HepG2 (cell line): ENCODE results near the gene MCMBP. TPM values are rescaled to one million over a fixed set of nuclear protein-coding genes. Genes with fewer than 3 reads are reported as not detected.

Experiments used
- CEBPZ ChIP-seq: IDR thresholded peaks from 2 replicates; pipeline ENCODE4 v1.6.1; 2012; ENCODE audit warnings: low read length, improper control_type of control experiment
- DNMT1 ChIP-seq: sonication (generic); formaldehyde crosslinking; IDR thresholded peaks from 2 replicates; pipeline ENCODE4 v1.5.1; 2020; ENCODE audit warnings: mild to moderate bottlenecking, missing genetic modification reagents
- MED1 ChIP-seq: sonication (generic); formaldehyde crosslinking; IDR thresholded peaks from 2 replicates; pipeline ENCODE4 v1.4.0; 2020; ENCODE audit warnings: missing genetic modification reagents
- SRSF4 ChIP-seq: fragments of 200-400 bp; formaldehyde crosslinking; IDR thresholded peaks from one replicate; pipeline ENCODE4 v1.6.1; 2018; ENCODE audit warnings: mild to moderate bottlenecking, low read depth, low read length, moderate library complexity; ENCODE audit not compliant: poor library complexity, severe bottlenecking
- ZMYM3 ChIP-seq: sonication (generic); formaldehyde crosslinking; IDR thresholded peaks from 2 replicates; pipeline ENCODE4 v1.5.1; 2020; ENCODE audit warnings: mild to moderate bottlenecking, missing genetic modification reagents
- ZNF20 ChIP-seq: sonication (generic); formaldehyde crosslinking; IDR thresholded peaks from 2 replicates; pipeline ENCODE4 v1.4.0; 2020; ENCODE audit warnings: mild to moderate bottlenecking, moderate library complexity, missing genetic modification reagents
- ZNF343 ChIP-seq: sonication (generic); formaldehyde crosslinking; IDR thresholded peaks from 2 replicates; pipeline ENCODE4 v1.4.0; 2020; ENCODE audit warnings: mild to moderate bottlenecking, missing genetic modification reagents
- ZNF607 ChIP-seq: sonication (generic); formaldehyde crosslinking; IDR thresholded peaks from 2 replicates; pipeline ENCODE4 v1.5.1; 2020; ENCODE audit warnings: missing genetic modification reagents, mild to moderate bottlenecking, borderline replicate concordance
- ZNF646 ChIP-seq: sonication (generic); formaldehyde crosslinking; IDR thresholded peaks from 2 replicates; pipeline ENCODE4 v1.9.0; 2021; ENCODE audit warnings: mild to moderate bottlenecking, missing genetic modification reagents
- ZNF703 ChIP-seq: sonication (generic); formaldehyde crosslinking; IDR thresholded peaks from 2 replicates; pipeline ENCODE4 v1.5.1; 2020; ENCODE audit warnings: missing genetic modification reagents, mild to moderate bottlenecking, moderate library complexity, borderline replicate concordance
- ZNF800 ChIP-seq: sonication (generic); formaldehyde crosslinking; IDR thresholded peaks from 2 replicates; pipeline ENCODE4 v1.4.0; 2020; ENCODE audit warnings: missing genetic modification reagents
- polyA plus RNA-seq, 8 experiments: library from polyadenylated mRNA; depleted of rRNA in 3 of 8; stranded (reverse) in 7 of 8; unstranded in 1 of 8; fragments of >200 nt; fragmentation: Illumina TruSeq in 4 of 8; extraction: Trizol in 4 of 8; gene quantifications; 2 replicates each; pipeline versions ENCODE4 v1.2.1 to v1.2.3, GENCODE V29; 2011 to 2016; ENCODE audit warnings: low read depth in 4 of 8, missing spikeins in 1 of 8, mixed read lengths in 1 of 8; ENCODE audit not compliant: insufficient read depth in 1 of 8
- total RNA-seq, 5 experiments: library from RNA; depleted of rRNA; stranded (reverse); fragments of >200 nt; fragmentation: Illumina TruSeq; extraction: Trizol; gene quantifications; 2 replicates each; pipeline ENCODE4 v1.2.3, GENCODE V29; 2016; ENCODE audit warnings: low read depth in 1 of 5
- TF ChIP-seq, protein P1 (sequence below): sonication (generic); formaldehyde crosslinking; IDR thresholded peaks from 2 replicates; pipeline ENCODE4 v1.5.0; 2020; ENCODE audit warnings: missing genetic modification reagents
- TF ChIP-seq, protein P2 (sequence below): sonication (generic); formaldehyde crosslinking; IDR thresholded peaks from 2 replicates; pipeline ENCODE4 v1.8.1; 2023; ENCODE audit warnings: mild to moderate bottlenecking, missing genetic modification reagents, borderline replicate concordance

The MCMBP gene
- total and polyA plus RNA-seq, 2 of the 13 experiments (the other 11 are each of a cell fraction or from before 2014, with no cell fraction given): 35.7 to 62.4 TPM

GRCh38 chr10:119786117-119786769, 86.4 kb downstream of the MCMBP start (continued):
- TF ChIP-seq ZMYM3: no peak
- no peak for TF ChIP-seq ZNF703
- TF ChIP-seq, protein P1, sequence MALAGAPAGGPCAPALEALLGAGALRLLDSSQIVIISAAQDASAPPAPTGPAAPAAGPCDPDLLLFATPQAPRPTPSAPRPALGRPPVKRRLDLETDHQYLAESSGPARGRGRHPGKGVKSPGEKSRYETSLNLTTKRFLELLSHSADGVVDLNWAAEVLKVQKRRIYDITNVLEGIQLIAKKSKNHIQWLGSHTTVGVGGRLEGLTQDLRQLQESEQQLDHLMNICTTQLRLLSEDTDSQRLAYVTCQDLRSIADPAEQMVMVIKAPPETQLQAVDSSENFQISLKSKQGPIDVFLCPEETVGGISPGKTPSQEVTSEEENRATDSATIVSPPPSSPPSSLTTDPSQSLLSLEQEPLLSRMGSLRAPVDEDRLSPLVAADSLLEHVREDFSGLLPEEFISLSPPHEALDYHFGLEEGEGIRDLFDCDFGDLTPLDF: no peak
- TF ChIP-seq ZNF20 (CRISPR knock-in tag): no peak
- TF ChIP-seq ZNF646 (CRISPR knock-in tag): 0 out of 2 replicates have a peak, but pooled peaks have one; percentile 43
- TF ChIP-seq ZNF343: no peak
- TF ChIP-seq ZNF607 (CRISPR knock-in tag): no peak
- no peak for TF ChIP-seq DNMT1 (CRISPR knock-in tag)
- no peak for TF ChIP-seq SRSF4
- TF ChIP-seq CEBPZ: no peak
- TF ChIP-seq MED1 (CRISPR knock-in tag): no peak
- TF ChIP-seq, protein P2, sequence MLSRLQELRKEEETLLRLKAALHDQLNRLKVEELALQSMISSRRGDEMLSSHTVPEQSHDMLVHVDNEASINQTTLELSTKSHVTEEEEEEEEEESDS (CRISPR knock-in tag): no peak
- no peak for TF ChIP-seq ZNF800 (CRISPR knock-in tag)
